ENCODE data around the gene FAM9C. TPM values are rescaled to one million over a fixed set of nuclear protein-coding genes. Genes with fewer than 3 reads are reported as not detected.

FAM9C gene
- total RNA-seq, 2 donors from 2014 or later, result 6.5 TPM; not detected in 1

GRCh38 chrX:13055486-13055885 lies 11.1 kb upstream of the FAM9C start:
- Histone ChIP-seq H3K27me3 (replicated peaks; ENCODE audit: insufficient read depth) (no peaks in the 10 kb centered on the region), H3K36me3 (no peaks in the 10 kb centered on the region), H3K4me1 (replicated peaks) (no peaks in the 10 kb centered on the region), H3K4me3 (no peak overlapping the region), H3K9me3 (no peaks in the 10 kb centered on the region), H3K27ac (no peak overlapping the region)
- no peak for DNase-seq (ENCODE audit: low spot score)
- 100% methylated on average over 1 of the region's 1 CpG for WGBS
- intact Hi-C loops (cut with DNase I), result no loop called here
- TF ChIP-seq POLR2AphosphoS5 (IDR thresholded peaks at IDR 0.05), result no peak
- TF ChIP-seq CTCF (IDR thresholded peaks at IDR 0.05), result no peak
- no peak for TF ChIP-seq POLR2A (IDR thresholded peaks at IDR 0.05)

GRCh38 chrX:13053171-13053570 lies 8.8 kb upstream of the FAM9C start:
- no peaks in the 10 kb centered on the region for H3K4me1 ChIP-seq (replicated peaks)
- no peak overlapping the region for H3K27ac ChIP-seq
- intact Hi-C loops (cut with DNase I), result no loop called here
- TF ChIP-seq CTCF (IDR thresholded peaks at IDR 0.05) (no peak), POLR2A (IDR thresholded peaks at IDR 0.05) (no peak), POLR2AphosphoS5 (IDR thresholded peaks at IDR 0.05) (no peak)
- no peak for DNase-seq (ENCODE audit: low spot score)
- H3K27me3 ChIP-seq (replicated peaks; ENCODE audit: insufficient read depth), result no peaks in the 10 kb centered on the region
- no peaks in the 10 kb centered on the region for H3K9me3 ChIP-seq
- no peaks in the 10 kb centered on the region for H3K36me3 ChIP-seq
- H3K4me3 ChIP-seq, result no peak overlapping the region

GRCh38 chrX:13051529-13052172 lies 7.2 kb upstream of the FAM9C start:
- H3K36me3 ChIP-seq, result no peaks in the 10 kb centered on the region
- no peak overlapping the region for H3K27ac ChIP-seq
- TF ChIP-seq CTCF (IDR thresholded peaks at IDR 0.05), result no peak
- no peak for TF ChIP-seq POLR2AphosphoS5 (IDR thresholded peaks at IDR 0.05)
- no peak for TF ChIP-seq POLR2A (IDR thresholded peaks at IDR 0.05)
- H3K27me3 ChIP-seq (replicated peaks; ENCODE audit: insufficient read depth), result no peaks in the 10 kb centered on the region
- DNase-seq (ENCODE audit: low spot score), result no peak
- no peaks in the 10 kb centered on the region for H3K4me1 ChIP-seq (replicated peaks)
- intact Hi-C loops (cut with DNase I), result no loop called here
- 60% methylated on average over 4 of the region's 4 CpGs for WGBS
- H3K9me3 ChIP-seq, result no peaks in the 10 kb centered on the region
- H3K4me3 ChIP-seq, result no peak overlapping the region

- no peak overlapping the region for H3K4me3 ChIP-seq
- H3K4me1 ChIP-seq (replicated peaks), result no peaks in the 10 kb centered on the region
- no peaks in the 10 kb centered on the region for H3K27me3 ChIP-seq (replicated peaks; ENCODE audit: insufficient read depth)
- intact Hi-C loops (cut with DNase I), result no loop called here
- no peak for DNase-seq (ENCODE audit: low spot score)
- no peaks in the 10 kb centered on the region for H3K9me3 ChIP-seq
- WGBS, result 100% methylated on average over 1 of the region's 1 CpG
- H3K36me3 ChIP-seq, result no peaks in the 10 kb centered on the region
- TF ChIP-seq CTCF (IDR thresholded peaks at IDR 0.05) (no peak), POLR2AphosphoS5 (IDR thresholded peaks at IDR 0.05) (no peak), POLR2A (IDR thresholded peaks at IDR 0.05) (no peak)
- no peak overlapping the region for H3K27ac ChIP-seq
Measured at GRCh38 chrX:13051167-13051528, 6.7 kb upstream of the FAM9C start.

GRCh38 chrX:13050151-13050550 lies 5.7 kb upstream of the FAM9C start:
- no peak overlapping the region for H3K4me3 ChIP-seq
- intact Hi-C loops (cut with DNase I), result no loop called here
- H3K9me3 ChIP-seq, result no peaks in the 10 kb centered on the region
- DNase-seq (ENCODE audit: low spot score), result no peak
- TF ChIP-seq CTCF (IDR thresholded peaks at IDR 0.05) (no peak), POLR2A (IDR thresholded peaks at IDR 0.05) (no peak), POLR2AphosphoS5 (IDR thresholded peaks at IDR 0.05) (no peak)
- H3K36me3 ChIP-seq, result no peaks in the 10 kb centered on the region
- no peaks in the 10 kb centered on the region for H3K27me3 ChIP-seq (replicated peaks; ENCODE audit: insufficient read depth)
- H3K4me1 ChIP-seq (replicated peaks), result no peaks in the 10 kb centered on the region
- WGBS, result 100% methylated on average over 4 of the region's 4 CpGs
- H3K27ac ChIP-seq, result no peak overlapping the region

Data from prostate gland (tissue), 2 donors.